NCI-H146 treated with DMSO at 0.1 percent for 48 hours (cell line): ENCODE measurements around the gene F7.

Experiments used
- DNase-seq: peaks from one replicate; lab custom pipeline; 2025; ENCODE audit not compliant: unreplicated experiment; lab: John Stamatoyannopoulos, UW

F7 gene

DNA sequence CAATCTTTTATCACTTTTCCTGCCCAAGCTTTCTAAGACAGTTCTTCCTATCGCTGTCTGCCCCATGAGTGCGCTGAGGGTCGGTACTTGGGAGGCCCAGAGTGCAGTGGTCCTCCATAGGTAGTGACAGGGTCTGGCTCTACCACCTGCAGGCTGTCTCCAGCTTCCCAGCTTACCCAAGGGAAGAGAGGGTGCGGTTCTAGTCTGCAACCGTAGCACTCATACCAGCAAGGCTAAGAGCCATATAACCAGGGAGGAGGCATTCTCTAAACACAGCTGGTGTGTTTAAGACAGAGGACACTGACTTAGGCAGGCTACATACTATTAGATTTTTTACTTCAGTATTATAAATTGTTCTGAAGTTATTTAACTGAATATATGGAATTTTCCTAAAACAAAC is 61.1 kb downstream of the F7 start:
- DNase-seq, result no peak

DNA sequence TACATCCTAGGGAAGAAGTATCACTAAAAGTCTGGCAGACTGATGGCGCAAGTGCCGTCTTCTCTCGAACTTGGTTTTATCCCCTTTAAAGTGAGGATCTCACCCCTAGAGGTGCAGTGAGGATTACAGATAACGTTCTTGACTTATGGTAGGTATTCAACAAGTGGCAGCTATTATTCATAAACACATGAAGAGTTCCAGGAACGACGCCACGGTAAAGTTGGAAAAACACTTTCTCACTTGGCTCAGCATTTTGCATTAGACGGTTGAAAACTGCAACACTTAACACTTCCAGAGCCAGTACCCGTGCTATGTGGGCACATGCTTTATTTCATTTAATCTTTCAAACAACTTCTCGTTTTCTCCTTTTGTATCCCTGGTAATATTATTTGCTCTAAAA is 61.6 kb downstream of the F7 start:
- no peak for DNase-seq

DNA sequence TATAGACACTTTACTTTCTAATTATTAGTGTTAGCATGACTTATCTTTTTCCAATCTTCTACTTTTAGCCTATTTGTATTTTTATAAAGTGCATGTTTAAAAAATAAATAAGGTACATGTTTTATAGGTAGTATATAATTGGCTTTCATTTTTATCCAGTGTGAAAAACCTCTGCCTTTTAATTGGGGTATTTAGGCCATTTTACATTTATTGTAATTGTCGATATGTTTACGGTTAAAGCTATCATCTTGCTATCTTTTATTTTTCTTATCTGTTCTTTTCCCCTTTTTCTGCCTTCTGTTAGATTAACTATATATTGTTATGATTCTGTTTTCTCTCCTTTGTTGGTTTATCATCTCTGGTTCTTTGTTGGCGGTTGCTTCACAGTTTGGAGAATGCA is 62.0 kb downstream of the F7 start:
- DNase-seq, result no peak

DNA sequence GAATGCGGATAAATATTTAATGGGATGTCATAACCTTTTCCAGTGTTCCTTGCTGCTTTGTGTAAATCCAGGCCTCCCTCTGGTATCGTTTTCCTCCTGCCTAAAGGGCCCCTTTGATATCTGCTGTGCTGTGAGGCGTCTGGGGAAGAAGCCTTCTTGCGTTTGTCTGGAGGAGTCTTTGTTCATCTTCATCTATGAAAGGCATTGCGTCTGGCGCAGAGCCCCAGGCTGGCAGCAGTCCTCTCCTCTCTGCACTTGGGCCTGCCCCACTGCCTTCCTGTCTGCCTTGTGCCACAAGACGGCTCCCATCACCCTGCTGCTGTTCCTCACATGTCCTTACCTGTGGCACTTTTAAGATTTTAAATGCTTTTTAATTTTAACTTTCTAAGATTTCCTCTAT is 62.6 kb downstream of the F7 start:
- no peak for DNase-seq

DNA sequence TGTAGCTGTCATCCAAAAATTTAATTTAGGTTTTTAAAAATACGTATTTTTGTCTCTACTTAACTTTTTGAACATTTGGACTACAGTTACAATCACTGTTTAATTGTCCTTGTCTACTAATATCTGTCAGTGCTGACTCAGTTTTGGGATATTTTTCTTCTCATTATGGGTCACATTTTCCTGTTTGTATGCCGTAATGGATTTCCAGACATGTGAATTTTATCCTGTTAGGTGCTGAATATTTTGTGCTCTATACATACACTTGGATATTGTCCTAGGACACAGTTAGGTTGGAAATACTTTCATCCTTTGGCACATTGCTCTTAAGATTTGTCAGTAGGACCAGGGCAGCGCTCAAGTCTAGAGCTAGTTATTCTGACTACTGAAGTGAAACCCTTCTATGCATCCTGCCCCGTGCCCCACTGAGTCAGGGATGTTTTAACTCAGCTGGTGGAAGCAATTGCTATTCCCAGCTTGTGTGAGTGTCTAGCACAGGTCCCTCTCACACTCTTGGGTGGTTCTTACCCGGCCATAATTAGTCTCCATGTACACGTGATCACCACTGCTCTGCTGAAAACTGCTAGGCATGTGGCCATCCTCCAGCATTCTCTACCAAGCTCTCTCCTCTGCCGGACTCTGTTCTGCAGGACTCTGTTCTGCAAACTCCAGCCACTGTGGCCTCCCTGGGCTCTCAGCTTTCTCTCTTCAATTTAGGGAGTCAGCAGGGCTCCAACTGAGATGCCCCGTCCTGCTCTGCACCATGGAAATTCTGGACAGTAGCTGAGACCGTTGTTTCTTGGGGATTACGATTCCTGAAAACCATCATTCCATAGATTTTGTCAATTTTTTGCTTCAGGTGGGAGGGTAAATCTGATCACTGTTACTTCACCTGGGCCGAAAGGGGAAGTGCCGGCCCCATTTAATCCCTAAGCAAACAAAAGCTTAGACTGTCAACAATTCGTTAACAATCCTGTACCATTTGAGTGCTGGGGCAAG is 64.0 kb downstream of the F7 start:
- DNase-seq, result peak; percentile 67
